Inflammatory macrophage treated with lipopolysaccharide for 1 hour (primary cell): ENCODE measurements around the gene TMEM139.
"Not testable (repeated sequence)": the region's sequence is repeated elsewhere in the genome, so short reads cannot be mapped to it uniquely, and the experiment has no call there.

ENCODE experiments used
- DNase-seq, 2 donors: peaks; one replicate each; pipeline ENCODE4 v3.0.0-alpha.2; 2020 to 2022

The TMEM139 gene

GRCh38 chr7:143259765-143260164 lies 25.0 kb upstream of the TMEM139 start:
- DNase-seq: no peak

- DNase-seq: no peak
Measured at GRCh38 chr7:143261901-143262300, 22.9 kb upstream of the TMEM139 start.

GRCh38 chr7:143263266-143264195 lies 21.2 kb upstream of the TMEM139 start, which contains the start of gene GSTK1:
Gene GSTK1 (plus strand): TSS chr7:143263441. CDS start chr7:143263514, 73 bp downstream.
- DNase-seq: peak; percentile 69 to 71

GRCh38 chr7:143264196-143264568 lies 20.6 kb upstream of the TMEM139 start:
- not testable (repeated sequence) for DNase-seq

- no peak for DNase-seq
Measured at GRCh38 chr7:143265017-143265693, 19.6 kb upstream of the TMEM139 start.

- DNase-seq: no peak
Measured at GRCh38 chr7:143269251-143269650, 15.5 kb upstream of the TMEM139 start.

- DNase-seq: no peak
Measured at GRCh38 chr7:143271240-143271639, 13.5 kb upstream of the TMEM139 start.

- no peak for DNase-seq
Measured at GRCh38 chr7:143272871-143273270, 11.9 kb upstream of the TMEM139 start.

GRCh38 chr7:143279186-143280098 lies 5.3 kb upstream of the TMEM139 start:
- DNase-seq: peak; percentile 70 to 77

GRCh38 chr7:143280160-143280559 lies 4.6 kb upstream of the TMEM139 start:
- no peak for DNase-seq

- DNase-seq: peak; percentile 34 to 42
Measured at GRCh38 chr7:143280566-143280965, 4.2 kb upstream of the TMEM139 start.

GRCh38 chr7:143281529-143281928 lies 3.2 kb upstream of the TMEM139 start:
- DNase-seq: no peak

- no peak for DNase-seq
Measured at GRCh38 chr7:143282124-143282523, 2.6 kb upstream of the TMEM139 start.

GRCh38 chr7:143283381-143283780 lies 1.4 kb upstream of the TMEM139 start:
- no peak for DNase-seq

- DNase-seq: no peak
Measured at GRCh38 chr7:143285470-143285778, 666 bp downstream of the TMEM139 start.

- DNase-seq: no peak
Measured at GRCh38 chr7:143285806-143286521, 1.2 kb downstream of the TMEM139 start.

- no peak for DNase-seq
Measured at GRCh38 chr7:143286522-143286890, 1.7 kb downstream of the TMEM139 start.

- DNase-seq: no peak
Measured at GRCh38 chr7:143287339-143287934, 2.7 kb downstream of the TMEM139 start.

GRCh38 chr7:143287935-143288826 lies 3.4 kb downstream of the TMEM139 start, which contains the start of gene CASP2:
Gene CASP2 (plus strand): TSS chr7:143288351. CDS start chr7:143288456, 105 bp downstream.
- DNase-seq: peak; percentile 95 to 97

GRCh38 chr7:143288836-143289235 lies 4.1 kb downstream of the TMEM139 start:
- DNase-seq: peak; percentile 27 to 39

- DNase-seq: peak in 1 of 2 donors; percentile 32
Measured at GRCh38 chr7:143289421-143289820, 4.7 kb downstream of the TMEM139 start.
